ENCODE measurements around the gene TXNRD2. TPM values are rescaled to one million over a fixed set of nuclear protein-coding genes. Genes with fewer than 3 reads are reported as not detected.
"Not testable (repeated sequence)": the region's sequence is repeated elsewhere in the genome, so short reads cannot be mapped to it uniquely, and the experiment has no call there.

TXNRD2 gene
- total RNA-seq, 1 experiment from 2014 or later: 33.7 TPM

DNA sequence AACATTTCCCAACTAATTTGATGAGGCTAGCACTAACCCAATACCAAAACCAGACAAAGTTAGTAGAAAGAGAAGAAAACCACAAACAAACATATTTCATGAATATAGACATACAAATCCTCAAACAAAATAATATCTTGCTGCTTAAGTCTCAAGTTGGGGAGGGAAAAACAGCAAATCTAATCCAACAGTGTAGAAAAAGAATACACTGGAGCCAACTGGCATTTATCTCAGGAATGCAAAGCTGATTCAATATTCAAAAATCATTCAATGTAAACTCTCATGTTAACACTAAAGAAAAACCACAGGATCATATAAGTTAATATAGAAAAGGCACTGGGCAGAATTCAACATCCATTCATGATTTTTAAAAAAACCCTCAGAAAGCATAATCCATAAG, 105.1 kb downstream of the TXNRD2 start:
- no peak overlapping the region for H3K27ac Mint-ChIP-seq (ENCODE audit: unreplicated experiment)

DNA sequence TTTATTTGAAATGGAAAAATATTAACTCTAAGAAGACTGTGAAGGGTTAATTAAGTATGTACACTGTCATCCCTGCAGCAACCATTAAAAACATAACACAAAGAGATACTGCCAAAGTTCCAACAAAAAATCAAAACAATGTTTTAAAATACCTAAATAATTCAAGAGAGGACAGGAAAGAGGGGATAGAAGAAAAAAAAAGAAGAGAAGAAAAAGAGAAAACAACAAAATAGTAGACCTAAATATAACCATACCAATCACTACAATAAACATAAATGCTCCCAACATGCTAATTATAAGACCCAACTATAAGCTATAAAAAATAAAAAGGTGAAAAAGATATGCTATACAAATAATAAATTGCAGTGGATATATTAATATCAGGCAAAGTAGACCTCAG, 107.0 kb downstream of the TXNRD2 start:
- no peaks in the 10 kb centered on the region for H3K4me1 Mint-ChIP-seq (ENCODE audit: low read depth, unreplicated experiment)
- no TSS peak for BruUV-seq (replicated peaks)
- no peak overlapping the region for H3K4me3 Mint-ChIP-seq (ENCODE audit: low read depth, unreplicated experiment)
- CTCF ChIA-PET: no interaction called here
- intact Hi-C loops (cut with micrococcal nuclease; ENCODE audit: unreplicated experiment): no loop called here
- TF ChIP-seq, protein P1, sequence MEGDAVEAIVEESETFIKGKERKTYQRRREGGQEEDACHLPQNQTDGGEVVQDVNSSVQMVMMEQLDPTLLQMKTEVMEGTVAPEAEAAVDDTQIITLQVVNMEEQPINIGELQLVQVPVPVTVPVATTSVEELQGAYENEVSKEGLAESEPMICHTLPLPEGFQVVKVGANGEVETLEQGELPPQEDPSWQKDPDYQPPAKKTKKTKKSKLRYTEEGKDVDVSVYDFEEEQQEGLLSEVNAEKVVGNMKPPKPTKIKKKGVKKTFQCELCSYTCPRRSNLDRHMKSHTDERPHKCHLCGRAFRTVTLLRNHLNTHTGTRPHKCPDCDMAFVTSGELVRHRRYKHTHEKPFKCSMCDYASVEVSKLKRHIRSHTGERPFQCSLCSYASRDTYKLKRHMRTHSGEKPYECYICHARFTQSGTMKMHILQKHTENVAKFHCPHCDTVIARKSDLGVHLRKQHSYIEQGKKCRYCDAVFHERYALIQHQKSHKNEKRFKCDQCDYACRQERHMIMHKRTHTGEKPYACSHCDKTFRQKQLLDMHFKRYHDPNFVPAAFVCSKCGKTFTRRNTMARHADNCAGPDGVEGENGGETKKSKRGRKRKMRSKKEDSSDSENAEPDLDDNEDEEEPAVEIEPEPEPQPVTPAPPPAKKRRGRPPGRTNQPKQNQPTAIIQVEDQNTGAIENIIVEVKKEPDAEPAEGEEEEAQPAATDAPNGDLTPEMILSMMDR (IDR thresholded peaks at IDR 0.05; ENCODE audit: unreplicated experiment): no peak
- H3K27ac Mint-ChIP-seq (ENCODE audit: unreplicated experiment): no peak overlapping the region
- DNase-seq: no peak
- no peaks in the 10 kb centered on the region for H3K9me3 Mint-ChIP-seq (ENCODE audit: low read depth, unreplicated experiment)
- no peaks in the 10 kb centered on the region for H3K36me3 Mint-ChIP-seq (ENCODE audit: insufficient read depth, unreplicated experiment)
- no peaks in the 10 kb centered on the region for H3K27me3 Mint-ChIP-seq (ENCODE audit: unreplicated experiment)

More for the DNA sequence above, 105.1 kb downstream of the TXNRD2 start:
- Mint-ChIP-seq H3K9me3 (ENCODE audit: low read depth, unreplicated experiment) (no peaks in the 10 kb centered on the region), H3K4me1 (ENCODE audit: low read depth, unreplicated experiment) (peaks cover 12% of the 10 kb centered on the region), H3K4me3 (ENCODE audit: low read depth, unreplicated experiment) (no peak overlapping the region), H3K36me3 (ENCODE audit: insufficient read depth, unreplicated experiment) (no peaks in the 10 kb centered on the region), H3K27me3 (ENCODE audit: unreplicated experiment) (no peaks in the 10 kb centered on the region)
- CTCF ChIA-PET: no interaction called here
- BruUV-seq (replicated peaks): no TSS peak
- TF ChIP-seq, protein P1 (IDR thresholded peaks at IDR 0.05; ENCODE audit: unreplicated experiment): no peak
- intact Hi-C loops (cut with micrococcal nuclease; ENCODE audit: unreplicated experiment): no loop called here
- DNase-seq: no peak

- DNase-seq; H3K27ac Mint-ChIP-seq (ENCODE audit: unreplicated experiment); H3K27me3 Mint-ChIP-seq (ENCODE audit: unreplicated experiment); BruUV-seq (replicated peaks); intact Hi-C loops (cut with micrococcal nuclease; ENCODE audit: unreplicated experiment); H3K4me1 Mint-ChIP-seq (ENCODE audit: low read depth, unreplicated experiment); H3K4me3 Mint-ChIP-seq (ENCODE audit: low read depth, unreplicated experiment); CTCF ChIA-PET; H3K9me3 Mint-ChIP-seq (ENCODE audit: low read depth, unreplicated experiment); H3K36me3 Mint-ChIP-seq (ENCODE audit: insufficient read depth, unreplicated experiment): not testable (repeated sequence)
Observed at GRCh38 chr22:19833327-19833726, 108.3 kb downstream of the TXNRD2 start.

DNA sequence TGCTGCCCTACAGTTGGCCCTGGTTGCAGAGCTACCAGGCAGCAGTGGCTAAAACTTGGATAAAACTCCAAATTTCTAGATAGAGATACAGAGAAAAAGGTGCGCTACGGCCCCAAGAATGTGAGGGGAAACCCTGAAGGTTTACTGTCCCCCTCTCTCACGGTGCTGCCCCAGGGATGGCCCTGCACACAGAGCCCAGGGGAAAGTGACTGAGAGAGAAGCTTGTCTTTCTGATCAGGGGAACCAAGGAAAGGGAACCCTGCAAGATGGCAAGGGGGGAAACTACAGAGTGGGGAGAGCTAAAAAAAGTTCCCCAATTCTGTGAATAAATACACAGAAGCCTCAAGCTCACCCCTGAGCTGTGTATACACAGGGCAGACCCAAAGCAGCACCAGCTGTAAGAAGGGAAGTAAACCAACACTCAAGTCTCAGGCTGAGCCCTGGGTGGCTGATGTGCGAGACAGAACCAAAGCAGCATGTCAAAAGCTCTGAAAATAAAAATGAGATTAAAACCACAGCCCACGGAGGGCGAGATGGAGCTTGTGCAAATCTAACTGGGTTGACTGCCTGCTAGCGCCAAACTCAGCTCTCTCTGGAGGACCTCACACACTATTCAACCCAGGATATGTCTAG, 109.0 kb downstream of the TXNRD2 start:
- Mint-ChIP-seq H3K36me3 (ENCODE audit: insufficient read depth, unreplicated experiment) (no peaks in the 10 kb centered on the region), H3K4me3 (ENCODE audit: low read depth, unreplicated experiment) (no peak overlapping the region), H3K4me1 (ENCODE audit: low read depth, unreplicated experiment) (no peaks in the 10 kb centered on the region), H3K27me3 (ENCODE audit: unreplicated experiment) (no peaks in the 10 kb centered on the region), H3K9me3 (ENCODE audit: low read depth, unreplicated experiment) (no peaks in the 10 kb centered on the region), H3K27ac (ENCODE audit: unreplicated experiment) (no peak overlapping the region)
- intact Hi-C loops (cut with micrococcal nuclease; ENCODE audit: unreplicated experiment): no loop called here
- BruUV-seq (replicated peaks): no TSS peak
- DNase-seq: no peak
- TF ChIP-seq, protein P1 (IDR thresholded peaks at IDR 0.05; ENCODE audit: unreplicated experiment): no peak
- CTCF ChIA-PET: no interaction called here

GRCh38 chr22:19831979-19832378, 109.6 kb downstream of the TXNRD2 start:
- intact Hi-C loops (cut with micrococcal nuclease; ENCODE audit: unreplicated experiment); H3K4me3 Mint-ChIP-seq (ENCODE audit: low read depth, unreplicated experiment); BruUV-seq (replicated peaks); H3K4me1 Mint-ChIP-seq (ENCODE audit: low read depth, unreplicated experiment); H3K9me3 Mint-ChIP-seq (ENCODE audit: low read depth, unreplicated experiment); H3K36me3 Mint-ChIP-seq (ENCODE audit: insufficient read depth, unreplicated experiment); CTCF ChIA-PET; H3K27me3 Mint-ChIP-seq (ENCODE audit: unreplicated experiment); DNase-seq; H3K27ac Mint-ChIP-seq (ENCODE audit: unreplicated experiment): not testable (repeated sequence)
